Spleen (tissue), 11 donors: ENCODE data around the gene PRKCZ. TPM values are rescaled to one million over a fixed set of nuclear protein-coding genes. Genes with fewer than 3 reads are reported as not detected.

ENCODE experiments used
- DNase-seq: peaks from one replicate; pipeline ENCODE4 v3.0.0-alpha.2; 2020
- H3K27ac ChIP-seq, 8 donors: fragments of 200-600 bp; sonication (generic) in 7 of 8; 1 replicate in 4 of 8; 2 replicates in 4 of 8; pipeline versions ENCODE4 v1.5.0 to v1.8.0; 2016 to 2021; ENCODE audit warnings: inconsistent platforms in 4 of 8, mild to moderate bottlenecking in 4 of 8, moderate library complexity in 1 of 8
- H3K27me3 ChIP-seq, 7 donors: fragments of 200-600 bp; sonication (generic) in 6 of 7; replicated peaks in 1 of 7; 1 replicate in 4 of 7; 2 replicates in 3 of 7; pipeline versions ENCODE4 v1.5.0 to v1.8.0; 2016 to 2021; ENCODE audit warnings: inconsistent platforms in 3 of 7, mild to moderate bottlenecking in 1 of 7
- H3K36me3 ChIP-seq, 6 donors: fragments of 200-600 bp; sonication (generic) in 5 of 6; 1 replicate in 4 of 6; 2 replicates in 2 of 6; pipeline versions ENCODE4 v1.5.0 to v1.8.0; 2016 to 2021; ENCODE audit warnings: inconsistent platforms in 2 of 6
- H3K4me1 ChIP-seq, 6 donors: fragments of 200-600 bp; sonication (generic) in 5 of 6; 1 replicate in 3 of 6; 2 replicates in 3 of 6; pipeline versions ENCODE4 v1.5.0 to v1.8.0; 2016 to 2021; ENCODE audit warnings: inconsistent platforms in 3 of 6
- H3K4me3 ChIP-seq, 8 donors: fragments of 200-600 bp; sonication (generic) in 7 of 8; 1 replicate in 4 of 8; 2 replicates in 4 of 8; pipeline versions ENCODE4 v1.5.0 to v1.8.0; 2016 to 2021; ENCODE audit warnings: inconsistent platforms in 4 of 8, mild to moderate bottlenecking in 4 of 8, moderate library complexity in 2 of 8
- H3K9me3 ChIP-seq, 8 donors: fragments of 200-600 bp; sonication (generic) in 7 of 8; 1 replicate in 4 of 8; 2 replicates in 4 of 8; pipeline versions ENCODE4 v1.5.0 to v1.8.0; 2016 to 2021; ENCODE audit warnings: inconsistent platforms in 4 of 8
- CTCF ChIP-seq, 11 experiments: fragments of 200-600 bp in 7 of 11; fragments of 450-650 bp in 4 of 11; sonication (generic) in 4 of 11; IDR thresholded peaks in 8 of 11; conservative IDR thresholded peaks in 3 of 11; 1 replicate in 7 of 11; 2 replicates in 4 of 11; pipeline versions ENCODE4 v1.4.0 to v1.8.0; 2016 to 2021; ENCODE audit warnings: antibody characterized with exemption in 11 of 11, inconsistent platforms in 4 of 11, mild to moderate bottlenecking in 1 of 11
- POLR2A ChIP-seq, 3 donors: fragments of 450-650 bp; IDR thresholded peaks; one replicate each; pipeline ENCODE4 v1.5.1; 2017; ENCODE audit warnings: antibody characterized with exemption in 3 of 3, mild to moderate bottlenecking in 1 of 3
- POLR2AphosphoS5 ChIP-seq, 3 donors: sonication (generic); formaldehyde crosslinking; IDR thresholded peaks; one replicate each; pipeline ENCODE4 v1.5.1; 2017; ENCODE audit warnings: antibody characterized with exemption in 3 of 3
- WGBS, 5 donors: extraction: QIAGEN DNeasy Blood & Tissue Kit in 3 of 5; methylation state at CpG; one replicate each; pipeline versions ENCODE4 v1.1.5 to v1.1.7; 2013 to 2018; 5-methylcytosine and 5-hydroxymethylcytosine counted together
- intact Hi-C: fragments of 100-400 bp; cut with DNase I; formaldehyde crosslinking; loops from one replicate; pipeline ENCODE4 v1.15.0; 2023; ENCODE audit warnings: low total_unique reads
- polyA plus RNA-seq, 3 donors: library from polyadenylated mRNA; stranded (reverse); fragments of 200-250 nt; gene quantifications; one replicate each; pipeline ENCODE4 v1.2.1, GENCODE V29; 2013
- total RNA-seq, 7 donors: library from RNA; depleted of rRNA in 3 of 7; stranded (reverse); fragments of >200 nt in 3 of 7; fragmentation: NEBNext Ultra II Directional in 4 of 7; extraction: Animal tissue kit (Norgen Biotek cat#: 25700) in 4 of 7; gene quantifications; one replicate each; pipeline versions ENCODE4 v1.1.0 to v1.2.1, GENCODE V29; 2016 to 2021
- donor health status: healthy with polysubstance abuse.
- donor health status: DM: no; HTN: no; CAD: no; lungs with moderate emphysema.
- donor health status: DM: no; HTN: no; CAD: no.
- donor health status: Bipolar disorder and iron deficiency.
- donor health status: healthy.
- donor health status: DM: no; HTN: no; CAD: no.
- donor health status: DM: yes; HTN: yes; CAD: no.

PRKCZ gene
- total and polyA plus RNA-seq, 10 donors, result 17.6 to 61.8 (median 34.0) TPM

GRCh38 chr1:2127187-2128145, 77.3 kb downstream of the PRKCZ start:
- H3K36me3 ChIP-seq, result no peaks in the 10 kb centered on the region
- H3K27me3 ChIP-seq, result no peaks in the 10 kb centered on the region
- H3K27ac ChIP-seq, result peak overlapping the region in 5 of 8 donors; percentile 11 to 59 (median 26)
- no peak for TF ChIP-seq POLR2AphosphoS5 (IDR thresholded peaks at IDR 0.05)
- no peak for TF ChIP-seq POLR2A (IDR thresholded peaks at IDR 0.05)
- TF ChIP-seq CTCF (IDR thresholded peaks at IDR 0.05 in 8 of 11, conservative IDR thresholded peaks at IDR 0.05 in 3 of 11), result no peak
- 51 to 65% (median 63%) methylated on average over 29 to 30 of the region's 30 CpGs for WGBS, 5 donors
- DNase-seq, result peak; percentile 80
- H3K9me3 ChIP-seq, result no peaks in the 10 kb centered on the region
- H3K4me1 ChIP-seq, result peaks cover 5 to 40% (median 29%) of the 10 kb centered on the region in 6 donors
- intact Hi-C loops, result no loop called here
- peak overlapping the region in 3 of 8 donors; percentile 1 to 50 (median 17) for H3K4me3 ChIP-seq

- H3K27ac ChIP-seq, result no peak overlapping the region
- TF ChIP-seq CTCF (IDR thresholded peaks at IDR 0.05 in 8 of 11, conservative IDR thresholded peaks at IDR 0.05 in 3 of 11) (no peak), POLR2AphosphoS5 (IDR thresholded peaks at IDR 0.05) (no peak), POLR2A (IDR thresholded peaks at IDR 0.05) (no peak)
- H3K4me1 ChIP-seq, result peaks cover 8 to 47% (median 36%) of the 10 kb centered on the region in 6 donors
- H3K27me3 ChIP-seq, result no peaks in the 10 kb centered on the region
- H3K9me3 ChIP-seq, result no peaks in the 10 kb centered on the region
- no peak overlapping the region for H3K4me3 ChIP-seq
- no peaks in the 10 kb centered on the region for H3K36me3 ChIP-seq
- DNase-seq, result peak; percentile 69
- 83 to 96% (median 91%) methylated on average over 23 to 29 of the region's 29 CpGs for WGBS, 5 donors
- intact Hi-C loops, result no loop called here
Observed at GRCh38 chr1:2128189-2128901, 78.1 kb downstream of the PRKCZ start.

DNA sequence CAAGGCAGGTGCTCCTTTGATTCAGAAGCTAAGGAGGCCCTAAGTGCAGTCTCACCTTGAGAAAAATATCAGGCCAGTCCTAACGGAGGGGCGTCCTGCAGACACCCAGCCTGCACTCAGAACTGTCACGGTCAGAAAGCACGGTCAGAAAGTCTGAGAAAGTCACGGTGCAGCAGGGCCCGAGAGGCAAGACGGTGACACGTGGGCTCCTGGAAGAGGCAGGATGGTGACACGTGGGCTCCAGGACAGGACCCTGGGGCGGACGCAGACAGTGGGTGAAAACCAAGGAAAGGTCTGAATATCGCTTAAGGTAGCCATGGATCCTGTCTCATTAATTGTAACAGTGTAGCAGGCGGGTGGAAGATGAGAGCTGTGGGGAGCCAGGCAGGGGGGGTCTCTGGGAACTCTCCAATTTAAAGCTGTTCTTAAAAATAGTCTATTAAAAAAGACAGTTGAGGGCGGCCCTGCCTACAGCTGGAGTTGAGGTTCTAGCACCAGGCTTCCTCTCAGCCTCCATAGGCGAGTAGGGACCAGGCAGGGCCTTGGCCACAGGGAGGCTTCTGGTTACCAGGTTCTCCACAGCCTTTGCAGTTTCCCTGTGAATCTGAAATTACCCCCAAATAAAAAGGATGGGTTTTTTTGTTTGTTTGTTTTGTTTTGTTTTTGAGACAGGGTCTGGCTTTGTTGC, 79.2 kb downstream of the PRKCZ start:
- no peak overlapping the region for H3K27ac ChIP-seq
- peaks cover 11 to 53% (median 42%) of the 10 kb centered on the region in 6 donors for H3K4me1 ChIP-seq
- intact Hi-C loops, result no loop called here
- no peaks in the 10 kb centered on the region for H3K9me3 ChIP-seq
- 88 to 95% (median 93%) methylated on average over 15 of the region's 15 CpGs for WGBS, 5 donors
- peak; percentile 43 for DNase-seq
- TF ChIP-seq POLR2A (IDR thresholded peaks at IDR 0.05), result no peak
- no peak for TF ChIP-seq CTCF (IDR thresholded peaks at IDR 0.05 in 8 of 11, conservative IDR thresholded peaks at IDR 0.05 in 3 of 11)
- no peak for TF ChIP-seq POLR2AphosphoS5 (IDR thresholded peaks at IDR 0.05)
- H3K27me3 ChIP-seq, result no peaks in the 10 kb centered on the region
- no peak overlapping the region for H3K4me3 ChIP-seq
- no peaks in the 10 kb centered on the region for H3K36me3 ChIP-seq
